HFFc6 (cell line): ENCODE results near the gene CDH2. TPM values are rescaled to one million over a fixed set of nuclear protein-coding genes. Genes with fewer than 3 reads are reported as not detected.

Experiments used
- DNase-seq: peaks from one replicate; pipeline ENCODE4 v3.0.0-alpha.2; 2018
- H3K27ac Mint-ChIP-seq: 2 replicates; pipeline ENCODE4 v1.8.0; 2020; ENCODE audit warnings: mild to moderate bottlenecking, mixed read lengths
- H3K27me3 Mint-ChIP-seq: 2 replicates; pipeline ENCODE4 v1.8.0; 2021; ENCODE audit warnings: mild to moderate bottlenecking, moderate library complexity, mixed read lengths; ENCODE audit not compliant: insufficient read depth
- H3K36me3 Mint-ChIP-seq: 2 replicates; pipeline ENCODE4 v1.8.0; 2021; ENCODE audit warnings: low read depth, mixed read lengths
- H3K4me1 Mint-ChIP-seq: 2 replicates; pipeline ENCODE4 v1.8.0; 2020; ENCODE audit warnings: low read depth, mixed read lengths
- H3K4me3 Mint-ChIP-seq: 2 replicates; pipeline ENCODE4 v1.8.0; 2020; ENCODE audit warnings: mild to moderate bottlenecking, moderate library complexity, mixed read lengths
- H3K9me3 Mint-ChIP-seq: 2 replicates; pipeline ENCODE4 v1.8.0; 2020; ENCODE audit warnings: mild to moderate bottlenecking, mixed read lengths
- CTCF ChIP-seq: fragments of 200-600 bp; sonication (generic); IDR thresholded peaks from 2 replicates; pipeline ENCODE4 v1.5.0; 2021; ENCODE audit warnings: antibody characterized with exemption, mild to moderate bottlenecking
- total RNA-seq, 6 experiments: library from RNA; stranded (reverse); fragmentation: NEBNext Ultra II Directional; extraction: Animal tissue kit (Norgen Biotek cat#: 25700); gene quantifications; 2 replicates in 1 of 6; 3 replicates in 5 of 6; pipeline ENCODE4 v1.2.3, GENCODE V29; 2021

CDH2 gene
- total RNA-seq, 6 experiments from 2014 or later = 194 to 317 (median 206) TPM

DNA sequence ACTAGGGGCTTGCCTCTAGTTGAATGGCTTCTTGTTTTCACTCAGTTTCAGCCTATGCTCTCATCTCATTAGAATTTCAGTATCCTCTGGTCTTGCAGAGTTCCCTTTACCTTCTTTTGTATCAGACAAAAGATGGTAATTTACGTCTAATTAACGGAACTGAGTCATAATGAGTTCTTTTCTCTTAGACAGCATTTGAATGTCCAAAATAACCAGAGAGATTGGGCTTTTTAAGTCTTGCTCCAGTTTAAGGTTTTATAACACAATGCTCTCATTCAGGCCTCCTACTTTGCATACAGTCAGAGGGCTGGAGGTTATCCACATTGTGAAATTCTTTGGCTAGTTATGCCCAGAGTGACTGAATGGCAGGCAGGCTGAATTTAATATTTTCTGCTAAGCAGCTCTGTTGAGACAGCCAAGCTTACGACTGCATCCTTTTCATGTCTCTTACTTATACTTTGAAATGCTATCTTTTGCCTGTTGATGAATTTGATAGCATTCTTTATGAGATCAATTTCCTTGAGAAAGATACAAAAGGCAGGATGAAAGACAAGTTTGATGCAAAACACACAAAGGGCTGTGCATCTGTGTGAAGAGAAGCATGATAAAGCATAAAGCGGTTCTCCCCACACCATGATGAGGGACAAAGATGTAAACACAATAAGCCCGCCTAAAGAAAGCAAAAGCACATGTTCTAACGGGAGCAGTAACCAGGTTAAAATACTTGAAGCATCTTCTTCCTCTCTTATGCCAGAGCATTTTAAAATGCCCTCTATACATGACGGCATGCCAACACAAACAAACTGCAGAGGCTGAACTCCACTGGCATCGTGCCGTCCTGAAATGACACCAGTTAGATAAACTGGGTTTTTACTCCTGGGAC is 90.0 kb downstream of the CDH2 start:
- Mint-ChIP-seq H3K27ac (peak overlapping the region; percentile 45), H3K27me3 (peaks cover 3% of the 10 kb centered on the region), H3K4me1 (peaks cover 78% of the 10 kb centered on the region), H3K9me3 (no peaks in the 10 kb centered on the region), H3K4me3 (no peak overlapping the region), H3K36me3 (peaks cover 30% of the 10 kb centered on the region)
- TF ChIP-seq CTCF = no peak
- DNase-seq = no peak

DNA sequence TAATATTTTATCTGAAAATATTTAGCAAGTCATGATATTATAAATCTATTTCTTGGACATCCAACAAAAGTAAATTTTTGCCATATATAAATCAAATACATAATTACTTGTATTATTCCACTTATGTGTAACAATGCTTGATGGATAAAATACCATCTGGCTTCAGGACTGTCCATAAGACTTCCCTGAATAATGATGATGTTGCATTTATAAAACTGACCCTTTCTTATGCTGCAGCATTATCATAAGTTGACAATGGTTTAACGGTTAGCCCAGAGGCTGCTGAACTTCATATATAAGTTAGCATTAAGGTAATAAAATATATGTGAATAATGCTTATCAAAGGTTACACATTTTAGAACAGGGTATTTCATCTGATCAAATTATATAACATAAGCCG is 95.4 kb downstream of the CDH2 start:
- no peak for TF ChIP-seq CTCF

DNA sequence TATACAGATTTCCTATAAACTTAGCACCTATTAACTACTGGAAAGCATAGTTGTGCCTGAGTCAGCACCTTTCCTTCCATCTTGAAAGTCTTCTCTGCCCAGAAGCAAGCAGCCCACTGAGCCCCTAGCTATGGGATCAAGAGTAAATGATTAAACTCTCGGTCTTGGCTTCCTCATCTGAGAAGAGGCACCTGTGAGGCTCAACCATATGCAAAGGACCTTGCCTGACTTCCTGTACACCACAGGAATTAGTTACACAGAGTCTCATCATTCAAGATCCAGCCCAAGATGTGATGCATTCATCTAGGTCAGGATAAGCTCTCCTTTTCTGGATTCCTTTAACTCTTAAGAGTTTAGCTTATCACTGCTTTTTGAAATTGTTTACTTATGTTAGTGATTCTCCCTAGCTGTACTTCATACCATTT is 96.0 kb downstream of the CDH2 start:
- Mint-ChIP-seq H3K4me3 (no peak overlapping the region), H3K4me1 (peaks cover 92% of the 10 kb centered on the region), H3K9me3 (no peaks in the 10 kb centered on the region), H3K27me3 (peaks cover 3% of the 10 kb centered on the region), H3K36me3 (peaks cover 30% of the 10 kb centered on the region), H3K27ac (peak overlapping the region; percentile 65)
- no peak for TF ChIP-seq CTCF
- no peak for DNase-seq

More for the DNA sequence above, 95.4 kb downstream of the CDH2 start:
- H3K4me3 Mint-ChIP-seq = no peak overlapping the region
- no peak overlapping the region for H3K27ac Mint-ChIP-seq
- H3K9me3 Mint-ChIP-seq = no peaks in the 10 kb centered on the region
- no peak for DNase-seq
- H3K36me3 Mint-ChIP-seq = peaks cover 30% of the 10 kb centered on the region
- H3K27me3 Mint-ChIP-seq = peaks cover 3% of the 10 kb centered on the region
- peaks cover 91% of the 10 kb centered on the region for H3K4me1 Mint-ChIP-seq

- Mint-ChIP-seq H3K4me1 (peaks cover 94% of the 10 kb centered on the region), H3K27ac (peak overlapping the region; percentile 58), H3K36me3 (peaks cover 22% of the 10 kb centered on the region), H3K27me3 (peaks cover 2% of the 10 kb centered on the region), H3K4me3 (no peak overlapping the region), H3K9me3 (no peaks in the 10 kb centered on the region)
- TF ChIP-seq CTCF = no peak
- DNase-seq = no peak
Measured at GRCh38 chr18:28079883-28080282, 97.0 kb downstream of the CDH2 start.

DNA sequence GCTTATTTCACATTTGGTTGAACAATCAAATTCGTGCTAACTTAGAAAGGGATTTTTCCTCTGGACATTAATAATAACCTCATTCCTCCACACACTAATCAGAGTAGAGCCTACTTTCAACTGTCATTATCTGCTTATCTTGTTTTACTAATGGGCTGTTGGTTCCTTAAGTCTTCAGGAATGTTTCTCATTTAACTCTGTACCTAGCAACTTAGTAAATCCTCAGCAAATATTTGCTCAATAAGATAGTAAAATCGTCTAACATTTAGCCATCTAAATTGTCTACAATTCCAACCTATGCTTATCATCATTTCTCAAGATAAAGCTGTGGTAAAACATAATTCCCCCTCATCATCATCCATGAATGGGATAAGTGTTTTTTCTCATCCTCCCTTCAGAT is 98.1 kb downstream of the CDH2 start:
- no peak for TF ChIP-seq CTCF
- DNase-seq = peak; percentile 33
- Mint-ChIP-seq H3K4me1 (peaks cover 94% of the 10 kb centered on the region), H3K27me3 (no peaks in the 10 kb centered on the region; the same call in 1 of the 2 replicates), H3K9me3 (no peaks in the 10 kb centered on the region), H3K4me3 (peak overlapping the region; percentile 17), H3K36me3 (peaks cover 12% of the 10 kb centered on the region), H3K27ac (peak overlapping the region; percentile 58)
